ENCODE data around the gene GCNT1.

GRCh38 chr9:76519075-76519835 lies 60.3 kb downstream of the GCNT1 start:
- TF ChIP-seq, protein P1, sequence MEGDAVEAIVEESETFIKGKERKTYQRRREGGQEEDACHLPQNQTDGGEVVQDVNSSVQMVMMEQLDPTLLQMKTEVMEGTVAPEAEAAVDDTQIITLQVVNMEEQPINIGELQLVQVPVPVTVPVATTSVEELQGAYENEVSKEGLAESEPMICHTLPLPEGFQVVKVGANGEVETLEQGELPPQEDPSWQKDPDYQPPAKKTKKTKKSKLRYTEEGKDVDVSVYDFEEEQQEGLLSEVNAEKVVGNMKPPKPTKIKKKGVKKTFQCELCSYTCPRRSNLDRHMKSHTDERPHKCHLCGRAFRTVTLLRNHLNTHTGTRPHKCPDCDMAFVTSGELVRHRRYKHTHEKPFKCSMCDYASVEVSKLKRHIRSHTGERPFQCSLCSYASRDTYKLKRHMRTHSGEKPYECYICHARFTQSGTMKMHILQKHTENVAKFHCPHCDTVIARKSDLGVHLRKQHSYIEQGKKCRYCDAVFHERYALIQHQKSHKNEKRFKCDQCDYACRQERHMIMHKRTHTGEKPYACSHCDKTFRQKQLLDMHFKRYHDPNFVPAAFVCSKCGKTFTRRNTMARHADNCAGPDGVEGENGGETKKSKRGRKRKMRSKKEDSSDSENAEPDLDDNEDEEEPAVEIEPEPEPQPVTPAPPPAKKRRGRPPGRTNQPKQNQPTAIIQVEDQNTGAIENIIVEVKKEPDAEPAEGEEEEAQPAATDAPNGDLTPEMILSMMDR (conservative IDR thresholded peaks at IDR 0.05; ENCODE audit: low read length): no peak
- no peak for TF ChIP-seq EZH2phosphoT487 (IDR thresholded peaks at IDR 0.05; ENCODE audit: borderline replicate concordance, low read depth, low read length)
